Smooth muscle cell (in vitro differentiated cells): ENCODE measurements around the gene RARB. TPM values are rescaled to one million over a fixed set of nuclear protein-coding genes. Genes with fewer than 3 reads are reported as not detected.

Experiments
- DNase-seq: peaks from one replicate; lab custom pipeline; 2025; ENCODE audit not compliant: unreplicated experiment; lab: John Stamatoyannopoulos, UW
- H2AFZ ChIP-seq: fragments of 200-600 bp; sonication (generic); 2 replicates; pipeline ENCODE4 v1.6.0; 2016; ENCODE audit warnings: antibody characterized with exemption, low read depth, mild to moderate bottlenecking
- H3F3A ChIP-seq: fragments of 200-600 bp; sonication (generic); 2 replicates; pipeline ENCODE4 v1.6.0; 2017; ENCODE audit warnings: antibody characterized with exemption, low read depth
- H3K27ac ChIP-seq: fragments of 200-600 bp; sonication (generic); 2 replicates; pipeline ENCODE4 v1.5.1; 2016; ENCODE audit warnings: low read depth, mild to moderate bottlenecking
- H3K27me3 ChIP-seq: fragments of 200-600 bp; sonication (generic); 2 replicates; pipeline ENCODE4 v1.6.1; 2016; ENCODE audit warnings: low read depth, mild to moderate bottlenecking
- H3K36me3 ChIP-seq: fragments of 200-600 bp; sonication (generic); 2 replicates; pipeline ENCODE4 v1.5.1; 2016; ENCODE audit warnings: low read depth
- H3K4me1 ChIP-seq: fragments of 200-600 bp; sonication (generic); 2 replicates; pipeline ENCODE4 v1.5.1; 2016; ENCODE audit warnings: low read depth
- H3K4me2 ChIP-seq: fragments of 200-600 bp; sonication (generic); 2 replicates; pipeline ENCODE4 v1.6.0; 2016; ENCODE audit warnings: mild to moderate bottlenecking
- H3K4me3 ChIP-seq: fragments of 200-600 bp; sonication (generic); 2 replicates; pipeline ENCODE4 v1.5.1; 2016; ENCODE audit warnings: mild to moderate bottlenecking
- H3K79me2 ChIP-seq: fragments of 200-600 bp; sonication (generic); 2 replicates; pipeline ENCODE4 v1.6.0; 2016; ENCODE audit warnings: low read depth, mild to moderate bottlenecking
- H3K9ac ChIP-seq: fragments of 200-600 bp; sonication (generic); 2 replicates; pipeline ENCODE4 v1.6.0; 2016; ENCODE audit warnings: low read depth
- H3K9me3 ChIP-seq: fragments of 200-600 bp; sonication (generic); replicated peaks from 2 replicates; pipeline ENCODE4 v1.5.1; 2016; ENCODE audit warnings: low read depth
- H4K20me1 ChIP-seq: fragments of 200-600 bp; sonication (generic); 2 replicates; pipeline ENCODE4 v1.6.0; 2016; ENCODE audit warnings: low read depth
- WGBS: methylation state at CpG from one replicate; pipeline ENCODE4 v1.1.7; 2016; ENCODE audit warnings: low lambda C conversion rate; 5-methylcytosine and 5-hydroxymethylcytosine counted together
- polyA plus RNA-seq: library from polyadenylated mRNA; unstranded; fragments of >200 nt; fragmentation: Nextera tagmentation; extraction: Ambion mirVana; gene quantifications from 2 replicates; pipeline ENCODE4 v1.2.1, GENCODE V29; 2016
- total RNA-seq: library from RNA; depleted of rRNA; stranded (reverse); fragments of >200 nt; gene quantifications from 2 replicates; pipeline ENCODE4 v1.2.3, GENCODE V29; 2014
- TF ChIP-seq, protein P1 (sequence below): fragments of 200-600 bp; sonication (generic); IDR thresholded peaks from 2 replicates; pipeline ENCODE4 v1.5.1; 2017; ENCODE audit warnings: borderline replicate concordance, mild to moderate bottlenecking, antibody characterized with exemption; ENCODE audit not compliant: insufficient read depth, poor library complexity, severe bottlenecking

RARB gene
- total and polyA plus RNA-seq, 2 experiments from 2014 or later, result 88.1 to 106 TPM

DNA sequence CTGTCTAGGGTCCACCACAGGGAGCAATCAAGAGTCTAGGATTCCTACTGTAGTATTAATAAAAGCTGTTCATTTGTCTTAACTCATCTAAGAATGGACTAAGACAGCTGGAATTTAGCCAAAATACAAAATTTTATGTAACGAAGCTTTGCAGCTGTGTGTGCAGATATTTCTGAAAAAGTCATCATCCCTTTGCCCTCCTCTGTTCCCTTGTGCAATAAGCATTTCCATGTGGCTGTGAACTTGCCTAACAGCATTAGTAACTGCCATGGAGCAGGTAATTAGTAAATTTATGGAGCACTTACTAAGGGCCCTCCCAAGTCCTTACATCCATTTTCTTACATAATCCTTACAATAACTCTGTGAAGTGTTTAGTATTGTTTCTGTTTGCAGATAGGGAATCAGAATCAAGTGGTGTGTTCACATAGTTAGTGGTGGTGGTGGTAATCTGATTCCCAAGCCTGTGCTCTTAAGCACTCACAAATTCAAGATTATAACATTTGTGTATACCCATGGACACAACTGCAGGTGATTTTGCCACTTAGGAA lies 114.5 kb downstream of the RARB start:
- Histone ChIP-seq H3K4me2 (no peak overlapping the region), H4K20me1 (peaks cover 62% of the 10 kb centered on the region), H3K4me1 (no peaks in the 10 kb centered on the region), H3K27ac (no peak overlapping the region), H3K9me3 (no peaks in the 10 kb centered on the region), H3K9ac (no peak overlapping the region), H2AFZ (no peak overlapping the region), H3K4me3 (no peak overlapping the region), H3K36me3 (no peaks in the 10 kb centered on the region), H3K27me3 (no peaks in the 10 kb centered on the region), H3K79me2 (peaks cover 48% of the 10 kb centered on the region), H3F3A (peaks cover 7% of the 10 kb centered on the region)
- 59% methylated on average over 1 of the region's 1 CpG for WGBS
- TF ChIP-seq, protein P1, sequence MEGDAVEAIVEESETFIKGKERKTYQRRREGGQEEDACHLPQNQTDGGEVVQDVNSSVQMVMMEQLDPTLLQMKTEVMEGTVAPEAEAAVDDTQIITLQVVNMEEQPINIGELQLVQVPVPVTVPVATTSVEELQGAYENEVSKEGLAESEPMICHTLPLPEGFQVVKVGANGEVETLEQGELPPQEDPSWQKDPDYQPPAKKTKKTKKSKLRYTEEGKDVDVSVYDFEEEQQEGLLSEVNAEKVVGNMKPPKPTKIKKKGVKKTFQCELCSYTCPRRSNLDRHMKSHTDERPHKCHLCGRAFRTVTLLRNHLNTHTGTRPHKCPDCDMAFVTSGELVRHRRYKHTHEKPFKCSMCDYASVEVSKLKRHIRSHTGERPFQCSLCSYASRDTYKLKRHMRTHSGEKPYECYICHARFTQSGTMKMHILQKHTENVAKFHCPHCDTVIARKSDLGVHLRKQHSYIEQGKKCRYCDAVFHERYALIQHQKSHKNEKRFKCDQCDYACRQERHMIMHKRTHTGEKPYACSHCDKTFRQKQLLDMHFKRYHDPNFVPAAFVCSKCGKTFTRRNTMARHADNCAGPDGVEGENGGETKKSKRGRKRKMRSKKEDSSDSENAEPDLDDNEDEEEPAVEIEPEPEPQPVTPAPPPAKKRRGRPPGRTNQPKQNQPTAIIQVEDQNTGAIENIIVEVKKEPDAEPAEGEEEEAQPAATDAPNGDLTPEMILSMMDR, result no peak
- no peak for DNase-seq

DNA sequence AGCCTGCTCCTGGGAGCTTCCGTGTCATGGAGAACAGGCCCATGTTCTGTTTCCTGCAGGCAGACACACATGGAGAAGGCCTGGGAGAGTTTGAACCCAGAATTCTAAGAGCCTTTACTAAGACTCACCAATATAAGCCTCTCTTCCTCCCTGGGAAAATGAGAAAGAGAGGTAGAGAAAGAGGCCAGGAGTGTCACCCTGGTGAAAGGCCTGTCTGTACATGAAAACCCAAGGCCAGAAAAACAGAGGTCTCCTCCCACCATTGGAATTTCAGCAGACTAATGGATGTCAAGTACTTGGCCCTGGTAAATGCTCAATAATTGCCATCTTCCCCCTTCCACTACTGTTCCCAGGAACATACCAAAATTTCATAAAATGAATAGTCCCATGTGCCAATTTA lies 119.0 kb downstream of the RARB start:
- Histone ChIP-seq H3K79me2 (peaks cover 58% of the 10 kb centered on the region), H3K27me3 (no peaks in the 10 kb centered on the region), H3K27ac (peak overlapping the region; percentile 37), H3K4me1 (no peaks in the 10 kb centered on the region), H3K9me3 (no peaks in the 10 kb centered on the region), H3K36me3 (no peaks in the 10 kb centered on the region), H3F3A (no peaks in the 10 kb centered on the region), H4K20me1 (peaks cover 40% of the 10 kb centered on the region), H3K9ac (no peak overlapping the region), H3K4me2 (no peak overlapping the region), H2AFZ (no peak overlapping the region), H3K4me3 (no peak overlapping the region)
- TF ChIP-seq, protein P1, result no peak
- no peak for DNase-seq
- WGBS, result 89% methylated on average over 1 of the region's 1 CpG

DNA sequence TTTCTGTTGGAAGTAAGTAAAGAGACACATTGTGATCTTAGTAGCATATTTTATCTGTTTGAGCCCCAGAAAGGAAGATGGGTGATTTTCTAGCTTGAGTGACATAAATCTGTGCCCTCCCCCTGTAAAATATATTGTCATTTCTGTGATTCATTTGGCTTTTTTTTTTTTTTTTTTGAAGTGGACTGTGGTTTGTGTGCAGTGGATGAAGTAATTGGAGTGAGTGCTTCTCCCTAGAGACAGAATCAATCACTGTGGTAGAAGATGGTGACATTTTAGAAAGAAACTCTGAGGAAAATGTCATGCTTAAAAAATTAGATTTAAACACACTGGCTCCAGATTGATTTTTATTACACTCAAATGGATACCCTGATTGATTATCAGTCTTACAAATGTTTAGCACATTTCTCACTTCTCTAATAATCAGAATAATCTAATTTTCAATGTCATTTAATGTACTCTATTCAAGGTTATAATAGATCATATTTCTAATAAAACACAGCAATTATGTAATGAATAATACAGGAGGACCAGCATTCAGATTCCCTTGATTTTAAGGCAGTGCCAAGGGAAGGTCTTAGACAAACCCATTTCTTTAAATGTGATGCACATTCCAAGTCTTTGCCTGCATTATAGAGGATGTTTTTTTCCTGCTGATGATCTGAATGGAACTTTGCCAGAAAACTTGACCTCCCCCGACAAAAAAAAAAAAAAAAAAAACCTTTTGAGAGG lies 120.0 kb downstream of the RARB start:
- no peak for DNase-seq
- WGBS, result 80% methylated on average over 1 of the region's 1 CpG
- H3K27ac ChIP-seq, result peak overlapping the region; percentile 35
- H3K4me1 ChIP-seq, result no peaks in the 10 kb centered on the region
- H3K27me3 ChIP-seq, result no peaks in the 10 kb centered on the region
- H3K9me3 ChIP-seq, result no peaks in the 10 kb centered on the region
- no peak overlapping the region for H2AFZ ChIP-seq
- no peak overlapping the region for H3K4me3 ChIP-seq
- H3K4me2 ChIP-seq, result no peak overlapping the region
- peaks cover 40% of the 10 kb centered on the region for H4K20me1 ChIP-seq
- TF ChIP-seq, protein P1, result no peak
- peaks cover 55% of the 10 kb centered on the region for H3K79me2 ChIP-seq
- H3K9ac ChIP-seq, result no peak overlapping the region
- H3F3A ChIP-seq, result no peaks in the 10 kb centered on the region
- H3K36me3 ChIP-seq, result no peaks in the 10 kb centered on the region
